NB4 (cell line): ENCODE results near the gene PCSK7.

ENCODE experiments used
- DNase-seq: peaks from one replicate; pipeline ENCODE4 v3.0.0; 2010; ENCODE audit warnings: low read depth
- H3K4me3 ChIP-seq: one replicate; pipeline ENCODE4 v1.5.1; 2011; ENCODE audit warnings: mild to moderate bottlenecking, low read depth, low read length, moderate library complexity
- CTCF ChIP-seq: IDR thresholded peaks from one replicate; pipeline ENCODE4 v1.5.1; 2012; ENCODE audit warnings: low read depth, low read length
- MAX ChIP-seq: IDR thresholded peaks from 2 replicates; pipeline ENCODE4 v1.6.1; 2011; ENCODE audit warnings: low read depth, low read length
- MYC ChIP-seq: IDR thresholded peaks from 2 replicates; pipeline ENCODE4 v1.6.1; 2011; ENCODE audit warnings: low read depth, low read length
- POLR2A ChIP-seq: IDR thresholded peaks from 2 replicates; pipeline ENCODE4 v1.6.1; 2011; ENCODE audit warnings: mild to moderate bottlenecking; ENCODE audit not compliant: insufficient read length; ENCODE audit errors: extremely low read depth

The PCSK7 gene

GRCh38 chr11:117204283-117205080 lies 27.4 kb downstream of the PCSK7 start:
- TF ChIP-seq MYC (no peak), POLR2A (no peak)

GRCh38 chr11:117203069-117203407 lies 28.8 kb downstream of the PCSK7 start:
- DNase-seq: no peak
- no peak overlapping the region for H3K4me3 ChIP-seq
- TF ChIP-seq MAX: no peak
- TF ChIP-seq CTCF: no peak
- no peak for TF ChIP-seq MYC
- no peak for TF ChIP-seq POLR2A

More at GRCh38 chr11:117204283-117205080, 27.4 kb downstream of the PCSK7 start:
- H3K4me3 ChIP-seq: no peak overlapping the region
- no peak for DNase-seq

- no peak for DNase-seq
- H3K4me3 ChIP-seq: no peak overlapping the region
- no peak for TF ChIP-seq MYC
- TF ChIP-seq POLR2A: no peak
- no peak for TF ChIP-seq MAX
- TF ChIP-seq CTCF: no peak
Measured at GRCh38 chr11:117202386-117203068, 29.3 kb downstream of the PCSK7 start.

GRCh38 chr11:117201658-117202305 lies 30.1 kb downstream of the PCSK7 start:
- no peak for DNase-seq
- no peak for TF ChIP-seq POLR2A
- TF ChIP-seq MAX: no peak
- no peak for TF ChIP-seq MYC
- no peak for TF ChIP-seq CTCF
- no peak overlapping the region for H3K4me3 ChIP-seq

GRCh38 chr11:117200813-117201657 lies 30.8 kb downstream of the PCSK7 start:
- DNase-seq: no peak
- no peak for TF ChIP-seq CTCF
- no peak for TF ChIP-seq POLR2A
- no peak for TF ChIP-seq MAX
- TF ChIP-seq MYC: no peak
- no peak overlapping the region for H3K4me3 ChIP-seq
